CD1c-positive myeloid dendritic cell (primary cell): ENCODE data around the gene ELK4.
A peak's percentile ranks its signal among the peaks of the same experiment; 100 is the strongest.

ENCODE experiments used
- DNase-seq: peaks from one replicate; pipeline ENCODE4 v3.0.0-alpha.2; 2016; ENCODE audit errors: extremely low spot score

The ELK4 gene

DNA sequence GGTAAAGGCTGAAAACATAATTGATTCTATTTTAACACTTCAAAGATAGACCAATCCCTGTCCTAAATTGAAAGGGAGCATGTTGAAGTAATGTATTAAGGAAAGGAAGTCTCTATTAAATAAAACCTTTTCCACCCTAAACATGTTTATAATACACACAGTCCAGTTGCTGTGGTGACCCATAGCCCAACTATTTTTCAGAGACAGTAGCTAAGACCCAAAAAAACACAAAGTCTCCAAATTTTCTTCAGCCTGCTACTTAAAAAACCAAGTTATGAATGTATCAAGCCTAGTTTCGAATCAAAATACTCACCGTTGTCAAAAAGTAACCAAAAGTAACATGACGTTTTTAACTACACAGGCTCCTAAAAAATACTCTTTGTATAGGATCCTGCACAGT is 1.6 kb downstream of the ELK4 start:
- DNase-seq: no peak

GRCh38 chr1:205629751-205630150 is 2.1 kb downstream of the ELK4 start:
- no peak for DNase-seq

- no peak for DNase-seq
Observed at GRCh38 chr1:205627956-205628355, 3.9 kb downstream of the ELK4 start.

DNA sequence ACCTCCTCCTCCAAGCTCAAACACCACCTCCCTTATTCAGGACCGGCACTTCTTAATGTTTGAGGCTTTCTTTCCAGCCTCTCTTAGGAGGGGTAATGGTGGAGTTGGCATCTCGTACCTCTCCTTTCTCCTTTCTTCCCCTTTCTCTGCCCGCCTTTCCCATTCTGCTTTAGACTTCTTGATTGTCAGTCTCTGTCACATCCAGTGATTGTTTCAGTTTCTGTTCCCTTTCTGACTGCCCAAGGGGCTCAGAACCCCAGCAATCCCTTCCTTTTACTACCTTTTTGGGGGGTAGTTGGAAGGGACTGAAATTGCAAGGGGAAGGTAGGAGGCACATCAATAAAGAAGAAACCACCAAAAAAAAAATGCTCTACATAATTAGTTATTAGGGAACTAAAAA is 5.6 kb downstream of the ELK4 start:
- peak; percentile 35 for DNase-seq

- no peak for DNase-seq
Observed at GRCh38 chr1:205623646-205624045, 8.2 kb downstream of the ELK4 start.

DNA sequence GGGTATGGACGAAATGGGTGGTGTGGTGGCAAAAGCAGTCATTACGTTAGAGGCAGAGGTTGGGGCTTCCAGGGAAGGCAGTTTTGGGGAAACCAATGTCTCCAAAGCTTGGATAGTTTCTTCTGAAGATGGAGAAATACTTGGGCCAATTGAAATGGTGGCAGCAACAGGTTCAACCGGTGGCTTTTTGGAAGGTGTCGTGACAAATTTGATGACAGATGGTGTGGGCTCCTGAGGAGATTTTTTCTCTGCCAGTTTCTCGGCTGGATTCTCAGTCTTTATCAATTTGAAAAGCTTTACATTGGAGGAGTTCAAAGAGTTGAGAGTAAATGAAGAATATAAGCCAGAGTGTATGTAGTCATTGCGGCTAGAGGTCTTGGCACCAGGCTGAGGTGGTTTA is 11.5 kb downstream of the ELK4 start:
- DNase-seq: no peak

GRCh38 chr1:205619376-205619775 is 12.4 kb downstream of the ELK4 start:
- no peak for DNase-seq

- no peak for DNase-seq
Observed at GRCh38 chr1:205616563-205617293, 15.1 kb downstream of the ELK4 start.

DNA sequence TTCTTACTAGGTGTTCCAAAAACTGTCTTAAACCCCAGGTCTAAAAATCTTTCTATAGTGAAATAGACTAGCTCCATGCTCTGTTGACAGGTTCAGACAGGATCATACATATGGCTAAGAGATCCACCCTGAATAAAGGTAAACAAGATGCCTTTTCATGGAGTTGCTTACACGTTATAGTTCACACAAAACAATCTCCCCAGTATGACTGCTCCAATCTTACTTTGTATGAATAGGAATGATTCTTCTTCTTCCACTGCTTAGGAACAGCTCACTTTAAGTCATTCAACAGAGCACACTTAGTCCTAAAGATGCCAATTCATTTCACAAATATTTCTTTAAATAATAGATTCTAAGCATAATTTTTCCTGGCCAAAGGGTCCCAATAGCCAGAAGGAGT is 16.0 kb downstream of the ELK4 start:
- DNase-seq: no peak

GRCh38 chr1:205613854-205614412 is 17.9 kb downstream of the ELK4 start:
- DNase-seq: no peak

DNA sequence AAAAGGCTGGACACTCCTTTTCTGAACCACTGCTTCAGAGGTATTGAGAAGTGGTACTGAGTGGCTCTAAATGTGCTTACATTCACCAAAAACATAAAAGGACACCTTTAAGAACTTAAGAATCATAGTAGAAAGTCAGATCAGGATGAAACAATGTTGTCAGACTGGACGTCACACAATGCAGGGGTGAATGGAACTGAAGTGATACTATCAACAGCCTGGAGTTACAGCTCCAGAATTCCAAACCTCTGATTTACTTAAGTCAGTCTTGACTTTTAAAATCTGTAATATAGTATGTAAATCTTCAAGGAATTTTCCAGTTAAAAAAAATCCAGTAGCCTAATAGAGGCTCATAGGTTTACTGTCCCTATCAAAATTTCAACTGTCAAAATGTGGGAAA is 19.3 kb downstream of the ELK4 start:
- no peak for DNase-seq

DNA sequence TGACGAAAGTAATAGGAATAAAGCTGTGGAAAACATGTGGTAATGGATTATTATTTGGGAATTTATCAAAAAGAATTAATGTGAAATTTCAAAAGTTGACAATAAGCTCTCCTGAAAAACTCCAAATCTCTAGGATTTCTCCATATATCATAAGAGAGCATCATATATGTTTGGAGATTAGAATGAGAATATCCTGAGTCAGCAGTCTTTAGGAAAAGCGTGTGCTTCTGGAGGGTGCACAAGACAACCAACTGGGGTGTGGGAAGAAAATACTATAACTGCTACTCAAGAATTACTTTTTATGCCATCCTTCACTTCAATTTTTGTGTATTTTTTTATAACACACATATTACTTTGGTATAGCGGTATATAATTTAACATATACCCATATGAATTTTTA is 19.7 kb downstream of the ELK4 start:
- DNase-seq: no peak

DNA sequence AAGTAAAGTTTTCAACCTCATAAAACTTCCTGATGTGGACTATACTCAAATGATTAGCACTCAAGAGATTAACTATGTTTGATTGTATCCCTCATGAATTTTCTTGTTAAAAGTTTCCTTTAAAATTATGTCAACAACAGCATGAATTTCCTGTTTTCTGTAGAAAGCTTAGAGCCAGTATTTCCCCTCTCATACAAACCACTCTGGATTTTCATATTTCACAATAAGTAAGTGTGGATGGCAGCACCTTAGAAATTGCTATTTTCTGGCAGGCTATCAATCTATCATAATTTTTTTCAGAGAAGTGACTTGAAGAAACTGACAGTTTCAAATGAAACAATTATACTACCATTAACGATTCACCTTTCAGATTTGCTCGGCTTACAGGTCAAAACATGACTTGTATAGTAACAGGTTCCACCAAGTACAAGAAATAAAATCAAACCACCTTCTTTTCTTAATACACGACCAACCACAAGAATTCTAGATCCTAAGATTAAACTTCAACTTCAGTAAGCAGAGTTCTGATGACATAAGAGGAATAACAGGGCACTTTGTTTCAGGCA is 20.8 kb downstream of the ELK4 start:
- no peak for DNase-seq

DNA sequence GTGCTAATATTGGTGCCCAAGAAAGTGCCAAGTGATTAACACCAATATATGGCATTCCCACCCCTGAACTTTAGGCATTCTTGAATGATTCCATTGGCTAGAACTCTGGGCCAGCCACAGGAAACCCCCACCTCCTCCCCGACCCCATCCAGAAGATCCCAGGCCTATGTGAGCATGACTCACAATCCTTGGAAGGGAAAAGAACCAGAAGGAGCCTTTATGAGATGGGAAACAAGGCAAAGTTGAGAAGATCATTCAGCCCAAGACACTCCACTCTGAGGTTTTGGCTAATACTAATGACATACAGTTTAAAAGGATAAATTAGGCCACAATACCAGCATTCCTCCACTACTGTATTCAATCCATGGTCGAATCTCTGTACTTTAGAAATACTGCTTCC is 21.8 kb downstream of the ELK4 start:
- no peak for DNase-seq

DNA sequence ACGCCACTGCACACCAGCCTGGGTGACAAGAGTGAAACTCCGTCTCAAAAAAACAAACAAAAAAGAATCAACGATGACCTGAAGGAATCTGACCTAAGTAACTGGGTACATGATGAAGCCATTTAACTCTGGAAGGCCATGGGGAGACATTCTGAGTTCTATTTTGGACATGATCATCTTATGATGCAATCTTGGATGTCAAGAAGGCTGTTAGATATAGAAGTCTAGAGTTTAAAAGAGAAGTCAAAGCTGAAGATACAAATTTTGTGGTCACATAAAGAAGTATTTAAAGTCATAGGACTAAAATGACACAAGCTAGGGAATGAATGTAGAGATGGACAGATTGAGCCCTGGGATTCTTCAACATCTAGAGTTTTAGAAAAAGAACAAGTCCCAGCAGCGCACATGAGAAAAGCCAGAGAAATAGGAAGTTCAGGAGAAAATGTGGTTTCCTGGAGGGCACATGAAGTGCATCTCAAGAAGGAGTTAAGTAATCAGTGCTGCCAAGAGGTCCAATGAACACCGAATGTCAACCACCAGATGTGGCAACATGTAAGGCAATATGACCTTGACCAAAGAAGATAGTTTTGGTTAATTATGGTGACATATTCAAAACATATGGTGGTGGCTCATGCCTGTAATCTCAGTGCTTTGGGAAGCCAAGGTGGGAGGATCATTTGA is 26.8 kb downstream of the ELK4 start:
- peak; percentile 69 for DNase-seq

GRCh38 chr1:205604059-205604458 is 27.8 kb downstream of the ELK4 start:
- DNase-seq: peak; percentile 56

DNA sequence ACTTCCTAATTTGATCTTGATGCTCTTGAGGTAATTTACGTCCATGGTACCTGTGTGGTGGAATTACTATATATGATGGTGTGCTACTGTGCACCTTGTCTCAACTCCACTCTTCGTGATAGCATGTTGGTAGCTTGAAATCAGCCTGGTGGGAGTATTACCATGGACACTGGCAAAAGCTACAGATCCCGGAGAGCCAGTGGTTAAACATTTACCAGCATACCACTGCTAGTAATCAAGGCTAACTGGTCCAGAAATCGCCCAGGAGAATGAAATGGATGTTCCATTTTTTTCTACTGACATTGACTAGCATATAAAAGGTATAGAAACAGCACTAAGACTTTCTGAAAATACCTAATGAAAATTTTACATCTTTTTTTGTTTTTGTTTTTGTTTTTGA is 30.6 kb downstream of the ELK4 start:
- DNase-seq: no peak

GRCh38 chr1:205600085-205600484 is 31.7 kb downstream of the ELK4 start:
- no peak for DNase-seq

DNA sequence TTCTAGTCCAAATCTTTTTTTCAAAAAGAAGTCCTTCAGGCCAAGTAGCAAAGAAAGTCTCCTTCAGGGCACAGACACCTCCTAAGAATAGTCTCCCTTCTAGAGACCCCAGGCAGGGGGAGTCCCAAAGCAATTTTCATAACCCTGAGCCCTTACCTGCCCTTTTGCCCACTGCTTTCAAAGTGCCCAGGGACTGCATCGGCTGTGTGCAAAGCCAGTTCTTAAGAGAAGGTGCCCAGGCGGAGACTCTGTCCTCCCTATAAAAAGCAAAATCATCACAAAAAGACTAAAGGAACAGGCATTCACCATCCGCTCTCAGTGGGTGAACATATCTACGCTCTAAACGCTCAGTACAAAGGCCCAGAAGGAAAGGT is 32.2 kb downstream of the ELK4 start:
- no peak for DNase-seq

DNA sequence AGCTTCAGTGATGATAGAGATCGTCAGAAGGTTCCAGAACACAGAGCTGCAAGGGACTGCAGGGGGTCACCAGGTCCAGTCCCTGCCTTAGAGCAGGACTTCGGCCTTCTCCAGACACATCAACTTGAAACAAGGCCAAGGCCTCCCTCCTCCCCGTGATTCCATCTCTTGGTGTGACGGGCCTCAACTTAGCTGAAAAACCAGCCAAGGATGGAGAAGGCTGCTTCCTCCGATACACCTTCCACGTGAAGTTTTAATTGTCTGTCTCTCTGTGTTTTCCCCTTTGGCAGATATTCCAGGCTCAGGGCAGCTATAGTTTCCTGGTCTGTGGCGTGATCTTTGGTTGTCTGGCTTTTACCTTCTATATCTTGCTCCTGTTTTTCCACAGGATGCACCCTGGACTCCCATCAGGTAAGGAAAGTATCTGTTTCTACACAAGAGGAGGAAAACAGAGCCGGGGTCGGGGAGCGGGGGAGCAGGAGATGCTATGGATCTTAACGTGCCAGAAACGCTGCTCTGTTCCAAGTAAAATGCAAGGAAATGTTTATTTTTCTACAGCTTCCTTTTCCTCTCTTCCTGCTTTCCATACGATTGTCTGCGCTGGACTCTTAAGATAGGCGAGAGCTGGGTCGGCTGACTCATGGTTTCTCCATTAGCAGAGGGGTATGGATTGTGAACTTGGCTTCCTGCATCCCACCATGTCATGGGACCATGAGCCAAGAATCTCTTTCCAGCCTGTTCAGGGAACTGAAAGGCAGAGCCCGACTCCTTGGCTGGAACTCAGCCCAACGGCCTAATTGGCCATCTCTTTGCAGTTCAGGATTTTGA is 32.8 kb downstream of the ELK4 start:
- DNase-seq: peak; percentile 38

GRCh38 chr1:205597691-205598314 is 34.0 kb downstream of the ELK4 start:
- no peak for DNase-seq

GRCh38 chr1:205596876-205597275 is 34.9 kb downstream of the ELK4 start:
- DNase-seq: no peak
